Epithelial cell of esophagus (primary cell): ENCODE data around the gene HCFC1.
A peak's percentile ranks its signal among the peaks of the same experiment; 100 is the strongest.

Experiments
- DNase-seq: peaks from one replicate; pipeline ENCODE4 v3.0.0; 2010; ENCODE audit warnings: low read depth
- H3K4me3 ChIP-seq: 2 replicates; pipeline ENCODE4 v1.5.1; 2011; ENCODE audit warnings: mild to moderate bottlenecking, low read length, control low read depth
- CTCF ChIP-seq: IDR thresholded peaks from 2 replicates; pipeline ENCODE4 v1.5.1; 2011; ENCODE audit warnings: low read depth, mild to moderate bottlenecking, low read length, control low read depth, inconsistent platforms; ENCODE audit not compliant: insufficient read depth; ENCODE audit errors: missing control alignments

Gene HCFC1

DNA sequence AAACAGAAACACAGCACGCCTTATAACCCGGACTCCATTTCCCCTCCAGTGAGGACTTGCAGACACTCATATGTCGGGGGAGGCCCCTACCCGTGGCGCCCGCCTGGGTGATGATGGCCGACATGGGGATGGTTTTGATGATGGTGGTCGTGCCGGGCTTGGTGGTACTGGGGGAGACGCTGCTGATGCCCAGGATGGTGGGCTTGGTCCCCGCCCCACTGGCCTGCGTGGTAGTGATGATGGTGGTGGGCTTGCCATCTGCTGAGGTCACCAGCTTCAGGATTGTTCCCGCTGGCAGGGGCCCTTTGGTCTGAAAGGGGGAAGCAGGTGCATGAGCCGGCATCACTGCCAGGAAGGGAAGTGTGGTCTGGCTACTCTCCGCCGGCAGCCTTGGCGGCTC lies 14.4 kb downstream of the HCFC1 start:
- TF ChIP-seq CTCF: no peak
- no peak overlapping the region for H3K4me3 ChIP-seq
- DNase-seq: no peak

GRCh38 chrX:153956044-153956907 lies 15.3 kb downstream of the HCFC1 start:
- DNase-seq: no peak
- no peak overlapping the region for H3K4me3 ChIP-seq
- no peak for TF ChIP-seq CTCF

- DNase-seq: no peak
- no peak overlapping the region for H3K4me3 ChIP-seq
- TF ChIP-seq CTCF: no peak
These were observed 16.3 kb downstream of the HCFC1 start for GRCh38 chrX:153955228-153955732.

DNA sequence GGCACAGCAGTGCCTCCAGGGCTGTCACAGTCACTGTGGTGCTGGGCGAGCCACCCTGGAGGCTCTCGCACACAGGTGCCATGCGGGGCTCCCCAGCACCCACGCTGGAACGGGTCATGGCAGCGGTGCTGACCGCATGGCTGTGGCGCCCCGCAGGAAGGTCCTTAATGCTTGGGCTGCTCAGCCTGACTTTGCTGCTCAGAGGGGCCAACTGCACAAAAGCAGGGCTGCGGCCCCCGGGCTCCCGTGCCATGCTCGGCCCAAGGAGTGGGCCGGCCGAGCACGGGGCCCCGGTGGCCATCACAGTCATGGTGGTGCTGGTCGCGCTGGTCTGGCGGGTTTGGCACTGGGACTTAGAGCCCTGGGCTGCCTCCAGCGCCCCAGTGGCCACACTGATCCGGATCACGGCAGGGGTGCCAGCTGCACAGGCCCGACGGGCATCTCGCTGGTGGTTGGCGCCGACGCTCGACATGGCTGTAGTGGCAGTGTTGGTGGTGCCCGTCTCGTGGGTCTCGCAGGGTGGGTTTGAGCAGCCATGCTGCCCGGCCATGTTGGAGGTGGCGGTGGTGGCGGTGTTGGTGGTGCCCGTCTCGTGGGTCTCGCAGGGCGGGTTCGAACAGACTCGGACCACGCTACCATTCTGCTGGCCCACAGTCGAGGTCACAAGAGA lies 16.9 kb downstream of the HCFC1 start:
- no peak for TF ChIP-seq CTCF
- no peak overlapping the region for H3K4me3 ChIP-seq
- DNase-seq: no peak

GRCh38 chrX:153953892-153954557 lies 17.6 kb downstream of the HCFC1 start:
- DNase-seq: no peak
- no peak overlapping the region for H3K4me3 ChIP-seq
- no peak for TF ChIP-seq CTCF

GRCh38 chrX:153953342-153953830 lies 18.2 kb downstream of the HCFC1 start:
- DNase-seq: peak; percentile 44
- H3K4me3 ChIP-seq: no peak overlapping the region
- peak; percentile 75 for TF ChIP-seq CTCF
